Fibroblast of skin of right biceps (primary cell): ENCODE measurements around the gene EPB42.
"Not testable (repeated sequence)": the region's sequence is repeated elsewhere in the genome, so short reads cannot be mapped to it uniquely, and the experiment has no call there.

Experiments
- DNase-seq: peaks from one replicate; pipeline ENCODE4 v3.0.0-alpha.2; 2013

EPB42 gene

GRCh38 chr15:43239732-43240491 lies 19.1 kb upstream of the EPB42 start:
- DNase-seq, result peak; percentile 7

GRCh38 chr15:43238671-43239131 lies 17.9 kb upstream of the EPB42 start:
- no peak for DNase-seq

GRCh38 chr15:43237842-43238470 lies 17.1 kb upstream of the EPB42 start:
- DNase-seq, result no peak

GRCh38 chr15:43235536-43235935 lies 14.7 kb upstream of the EPB42 start:
- DNase-seq, result no peak

GRCh38 chr15:43232289-43232874 lies 11.6 kb upstream of the EPB42 start:
- no peak for DNase-seq

- DNase-seq, result no peak
These were observed 9.9 kb upstream of the EPB42 start for GRCh38 chr15:43230640-43231115.

GRCh38 chr15:43229977-43230376 lies 9.2 kb upstream of the EPB42 start:
- DNase-seq, result no peak

- DNase-seq, result no peak
These were observed 5.9 kb upstream of the EPB42 start for GRCh38 chr15:43226436-43227305.

GRCh38 chr15:43225950-43226255 lies 5.1 kb upstream of the EPB42 start:
- DNase-seq, result not testable (repeated sequence)

- DNase-seq, result peak; percentile 52
These were observed 4.6 kb upstream of the EPB42 start for GRCh38 chr15:43225201-43225949.

- no peak for DNase-seq
These were observed 604 bp upstream of the EPB42 start for GRCh38 chr15:43221422-43221821.

- no peak for DNase-seq
These were observed 589 bp downstream of the EPB42 start for GRCh38 chr15:43219929-43220928.

- peak; percentile 27 for DNase-seq
These were observed 1.7 kb downstream of the EPB42 start for GRCh38 chr15:43218908-43219706.

GRCh38 chr15:43215961-43216360 lies 4.9 kb downstream of the EPB42 start:
- no peak for DNase-seq

GRCh38 chr15:43214592-43215295 lies 6.1 kb downstream of the EPB42 start:
- DNase-seq, result no peak

GRCh38 chr15:43214169-43214568 lies 6.6 kb downstream of the EPB42 start:
- DNase-seq, result no peak

GRCh38 chr15:43213466-43213865 lies 7.4 kb downstream of the EPB42 start:
- DNase-seq, result no peak

- DNase-seq, result no peak
These were observed 7.9 kb downstream of the EPB42 start for GRCh38 chr15:43212951-43213350.

GRCh38 chr15:43212299-43212698 lies 8.5 kb downstream of the EPB42 start:
- DNase-seq, result no peak
